Measurements from ENCODE around the gene SLC34A3. TPM values are rescaled to one million over a fixed set of nuclear protein-coding genes. Genes with fewer than 3 reads are reported as not detected.
"Not testable (repeated sequence)": the region's sequence is repeated elsewhere in the genome, so short reads cannot be mapped to it uniquely, and the experiment has no call there.

SLC34A3 gene
- total RNA-seq, 2 experiments from 2014 or later: not detected

GRCh38 chr9:137241490-137242268 is 11.0 kb downstream of the SLC34A3 start:
- CTCF ChIA-PET: interaction anchor here (1.2 to 3.1 kb wide), 6 partner anchors 13 to 172 kb away, joined by 3 to 11 read pairs (median 6); partner anchors contain the start of genes NELFB, RNF224, SAPCD2 and SSNA1

GRCh38 chr9:137242269-137243203 is 11.8 kb downstream of the SLC34A3 start:
- intact Hi-C loops (cut with micrococcal nuclease): no loop called here
- no peaks in the 10 kb centered on the region for H3K9me3 Mint-ChIP-seq
- no peak for TF ChIP-seq CTCF (IDR thresholded peaks at IDR 0.05)
- H3K36me3 Mint-ChIP-seq (ENCODE audit: low read depth): peaks cover 27% of the 10 kb centered on the region
- DNase-seq (no peak), ATAC-seq (no peak)
- H3K27ac Mint-ChIP-seq: peak overlapping the region; percentile 66
- POLR2A ChIA-PET: interaction anchor here (0.5 to 7.6 kb wide), 12 partner anchors 12 to 385 kb away, joined by 3 to 113 read pairs (median 3); partner anchors contain the start of genes CYSRT1, NDOR1, NELFB and RNF208
- no peaks in the 10 kb centered on the region for H3K27me3 Mint-ChIP-seq
- H3K4me3 Mint-ChIP-seq: peak overlapping the region; percentile 80
- CTCF ChIA-PET: interaction anchor here (3.1 kb wide), 1 partner anchor 12 kb away, joined by 11 read pairs; the partner anchor contains the start of gene NELFB
- peaks cover 28% of the 10 kb centered on the region for H3K4me1 Mint-ChIP-seq (ENCODE audit: low read depth)

More at GRCh38 chr9:137241490-137242268, 11.0 kb downstream of the SLC34A3 start:
- peak overlapping the region; percentile 88 for H3K4me3 Mint-ChIP-seq
- H3K4me1 Mint-ChIP-seq (ENCODE audit: low read depth): peaks cover 34% of the 10 kb centered on the region
- ATAC-seq: peak; percentile 15
- POLR2A ChIA-PET: interaction anchor here (0.8 to 7.6 kb wide), 15 partner anchors 8 to 222 kb away, joined by 3 to 113 read pairs (median 4); partner anchors contain the start of genes CYSRT1, NDOR1, NELFB and RNF208
- H3K27me3 Mint-ChIP-seq: no peaks in the 10 kb centered on the region
- peaks cover 27% of the 10 kb centered on the region for H3K36me3 Mint-ChIP-seq (ENCODE audit: low read depth)
- no peaks in the 10 kb centered on the region for H3K9me3 Mint-ChIP-seq
- intact Hi-C loops (cut with micrococcal nuclease): no loop called here
- no peak overlapping the region for H3K27ac Mint-ChIP-seq
- DNase-seq: peak; percentile 74
- no peak for TF ChIP-seq CTCF (IDR thresholded peaks at IDR 0.05)

- peaks cover 27% of the 10 kb centered on the region for H3K4me1 Mint-ChIP-seq (ENCODE audit: low read depth)
- H3K27me3 Mint-ChIP-seq; CTCF ChIA-PET; H3K27ac Mint-ChIP-seq; intact Hi-C loops (cut with micrococcal nuclease); H3K9me3 Mint-ChIP-seq; ATAC-seq; DNase-seq: not testable (repeated sequence)
- H3K4me3 Mint-ChIP-seq: peak overlapping the region; percentile 27
- peaks cover 27% of the 10 kb centered on the region for H3K36me3 Mint-ChIP-seq (ENCODE audit: low read depth)
- POLR2A ChIA-PET: interaction anchor here (1.2 to 7.6 kb wide), 3 partner anchors 11 to 34 kb away, joined by 3 to 113 read pairs (median 7); partner anchors contain the start of genes NELFB, STPG3 and TOR4A
Observed at GRCh38 chr9:137243266-137243625, 12.5 kb downstream of the SLC34A3 start.

- Mint-ChIP-seq H3K9me3 (no peaks in the 10 kb centered on the region), H3K27ac (no peak overlapping the region), H3K4me3 (peak overlapping the region; percentile 27), H3K27me3 (no peaks in the 10 kb centered on the region), H3K4me1 (ENCODE audit: low read depth) (peaks cover 25% of the 10 kb centered on the region), H3K36me3 (ENCODE audit: low read depth) (peaks cover 27% of the 10 kb centered on the region)
- DNase-seq: no peak
- CTCF ChIA-PET: interaction anchor here (1.7 kb wide), 1 partner anchor 7 kb away, joined by 6 read pairs; no protein-coding TSS in a partner anchor
- POLR2A ChIA-PET: interaction anchor here (1.2 to 7.6 kb wide), 2 partner anchors 10 to 114 kb away, joined by 3 to 113 read pairs; partner anchors contain the start of genes NELFB and STPG3
- no peak for ATAC-seq
- intact Hi-C loops (cut with micrococcal nuclease): no loop called here
- no peak for TF ChIP-seq CTCF (IDR thresholded peaks at IDR 0.05)
Observed at GRCh38 chr9:137243626-137244485, 13.2 kb downstream of the SLC34A3 start.

Data from activated CD8-positive, alpha-beta T cell treated with anti-CD3 and anti-CD28 coated beads for 36 hours (primary cell).